Measurements from ENCODE around the gene AKNA.

GRCh38 chr9:114355821-114356220, 32.0 kb downstream of the AKNA start:
- TF ChIP-seq EP300 (IDR thresholded peaks at IDR 0.05; ENCODE audit: borderline replicate concordance in 1 of 2, low read depth in 1 of 2, low read length in 1 of 2): no peak
- TF ChIP-seq MAX (IDR thresholded peaks at IDR 0.05; ENCODE audit: low read depth): no peak
- no peak for TF ChIP-seq NRF1 (IDR thresholded peaks at IDR 0.05; ENCODE audit: low read depth, low read length)
- TF ChIP-seq CTCF (IDR thresholded peaks at IDR 0.05): no peak
- TF ChIP-seq SMC3 (IDR thresholded peaks at IDR 0.05; ENCODE audit: low read depth, low read length): no peak
- TF ChIP-seq YY1 (IDR thresholded peaks at IDR 0.05; ENCODE audit: low read depth): no peak
- no peak for TF ChIP-seq TEAD4 (IDR thresholded peaks at IDR 0.05; ENCODE audit: borderline replicate concordance, insufficient read depth)
- no peak for TF ChIP-seq RXRA (IDR thresholded peaks at IDR 0.05; ENCODE audit: borderline replicate concordance, low read depth)
- TF ChIP-seq EZH2phosphoT487 (IDR thresholded peaks at IDR 0.05; ENCODE audit: borderline replicate concordance, low read depth): no peak
- TF ChIP-seq CHD2 (IDR thresholded peaks at IDR 0.05; ENCODE audit: low read length, partially characterized antibody): no peak
- no peak for TF ChIP-seq POLR2AphosphoS5 (IDR thresholded peaks at IDR 0.05; ENCODE audit: low read depth, low read length)
- TF ChIP-seq USF2 (IDR thresholded peaks at IDR 0.05; ENCODE audit: borderline replicate concordance, low read depth, low read length): no peak
- TF ChIP-seq GABPA (IDR thresholded peaks at IDR 0.05; ENCODE audit: low read depth): no peak
- TF ChIP-seq RCOR1 (IDR thresholded peaks at IDR 0.05; ENCODE audit: low read length): no peak
